K562 (cell line): ENCODE results near the gene INTS1. TPM values are rescaled to one million over a fixed set of nuclear protein-coding genes. Genes with fewer than 3 reads are reported as not detected.

ENCODE experiments used
- ZNF318 ChIP-seq, 2 experiments: fragments of 450-650 bp; IDR thresholded peaks; 2 replicates each; pipeline ENCODE4 v1.6.1; 2016; ENCODE audit warnings: mild to moderate bottlenecking in 2 of 2, borderline replicate concordance in 1 of 2, low read depth in 1 of 2, moderate library complexity in 1 of 2
- ZNF324 ChIP-seq: fragments of 250-450 bp; sonication (Bioruptor Pico); IDR thresholded peaks from 2 replicates; pipeline ENCODE4 v1.4.0; 2020; ENCODE audit warnings: mild to moderate bottlenecking
- polyA plus RNA-seq, 8 experiments: library from polyadenylated mRNA; depleted of rRNA in 4 of 8; stranded (reverse) in 5 of 8; unstranded in 3 of 8; fragments of >200 nt; fragmentation: Nextera tagmentation in 2 of 8; fragmentation: Illumina TruSeq in 1 of 8; extraction: Ambion mirVana in 2 of 8; extraction: Trizol in 1 of 8; gene quantifications; 2 replicates each; pipeline versions ENCODE4 v1.2.1 to v1.2.3, GENCODE V29; 2011 to 2014; ENCODE audit warnings: inconsistent platforms in 1 of 8, missing spikeins in 1 of 8
- total RNA-seq, 7 experiments: library from RNA; depleted of rRNA in 6 of 7; stranded (reverse); fragments of >200 nt in 6 of 7; fragmentation: Illumina TruSeq in 2 of 7; extraction: Trizol in 2 of 7; gene quantifications; 2 replicates each; pipeline versions ENCODE4 v1.2.1 to v1.2.3, GENCODE V29; 2011 to 2021; ENCODE audit warnings: low replicate concordance in 1 of 7
- TF ChIP-seq, protein P1 (sequence below), 3 experiments: IDR thresholded peaks in 2 of 3; conservative IDR thresholded peaks in 1 of 3; 2 replicates each; pipeline ENCODE4 v1.5.1; 2011 to 2012; ENCODE audit warnings: low read length in 3 of 3, mild to moderate bottlenecking in 3 of 3, control low read depth in 2 of 3, improper control_type of control experiment in 1 of 3, inconsistent platforms in 1 of 3, low read depth in 1 of 3, mixed read lengths in 1 of 3, moderate library complexity in 1 of 3; ENCODE audit not compliant: insufficient read depth in 2 of 3

INTS1 gene
- total and polyA plus RNA-seq, 9 of the 15 experiments (the other 6 are each of a cell fraction or from before 2014, with no cell fraction given), result 0.34 to 119 (median 18.5) TPM

DNA sequence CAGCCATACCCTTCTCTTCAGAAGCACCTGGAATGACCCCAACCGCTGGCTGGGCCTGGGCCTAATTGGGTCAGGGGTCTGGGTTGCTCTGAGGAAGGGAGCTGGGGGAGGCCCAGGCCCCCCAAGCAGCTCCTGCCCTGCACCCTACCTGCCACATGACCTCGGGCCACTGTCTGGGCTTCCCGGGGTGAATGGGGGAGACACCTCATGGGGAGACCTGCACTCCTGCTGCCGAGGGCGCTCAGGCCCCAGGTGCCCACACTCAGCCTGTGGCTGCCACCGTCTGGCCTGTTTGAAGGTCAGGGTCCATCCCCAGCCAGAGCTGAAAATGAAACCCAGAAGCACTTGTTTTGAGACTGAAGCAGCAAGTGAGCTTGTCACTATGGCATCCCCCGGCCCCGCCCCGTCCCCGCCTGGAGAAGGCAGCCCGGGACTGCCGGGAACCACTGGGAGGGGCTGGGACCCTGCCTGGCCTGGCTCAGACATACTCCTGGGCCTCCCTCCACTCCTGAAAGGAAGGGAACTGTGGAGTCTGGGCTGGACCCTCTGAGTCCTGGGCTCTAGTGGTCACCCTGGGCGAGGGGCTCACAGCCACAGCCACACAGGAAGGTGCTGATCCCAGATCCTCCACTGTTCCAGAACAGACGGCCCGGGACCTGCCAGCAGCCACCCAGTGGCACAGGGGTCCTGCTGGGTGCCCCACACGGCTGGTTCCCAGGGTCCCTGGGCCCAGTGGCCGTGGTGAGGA lies 37.5 kb downstream of the INTS1 start (continued):
- TF ChIP-seq ZNF318 (IDR thresholded peaks at IDR 0.05; ENCODE audit: borderline replicate concordance in 1 of 2, low read depth in 1 of 2) (no peak), ZNF324 (CRISPR knock-in tag) (no peak)
- TF ChIP-seq, protein P1, sequence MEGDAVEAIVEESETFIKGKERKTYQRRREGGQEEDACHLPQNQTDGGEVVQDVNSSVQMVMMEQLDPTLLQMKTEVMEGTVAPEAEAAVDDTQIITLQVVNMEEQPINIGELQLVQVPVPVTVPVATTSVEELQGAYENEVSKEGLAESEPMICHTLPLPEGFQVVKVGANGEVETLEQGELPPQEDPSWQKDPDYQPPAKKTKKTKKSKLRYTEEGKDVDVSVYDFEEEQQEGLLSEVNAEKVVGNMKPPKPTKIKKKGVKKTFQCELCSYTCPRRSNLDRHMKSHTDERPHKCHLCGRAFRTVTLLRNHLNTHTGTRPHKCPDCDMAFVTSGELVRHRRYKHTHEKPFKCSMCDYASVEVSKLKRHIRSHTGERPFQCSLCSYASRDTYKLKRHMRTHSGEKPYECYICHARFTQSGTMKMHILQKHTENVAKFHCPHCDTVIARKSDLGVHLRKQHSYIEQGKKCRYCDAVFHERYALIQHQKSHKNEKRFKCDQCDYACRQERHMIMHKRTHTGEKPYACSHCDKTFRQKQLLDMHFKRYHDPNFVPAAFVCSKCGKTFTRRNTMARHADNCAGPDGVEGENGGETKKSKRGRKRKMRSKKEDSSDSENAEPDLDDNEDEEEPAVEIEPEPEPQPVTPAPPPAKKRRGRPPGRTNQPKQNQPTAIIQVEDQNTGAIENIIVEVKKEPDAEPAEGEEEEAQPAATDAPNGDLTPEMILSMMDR (IDR thresholded peaks at IDR 0.05 in 2 of 3, conservative IDR thresholded peaks at IDR 0.05 in 1 of 3; ENCODE audit: insufficient read depth in 2 of 3, low read depth in 1 of 3, low read length in 3 of 3), result peak in 2 of 3 experiments; percentile 5 to 28; a peak in 2 of 6 replicates
- TF ChIP-seq, all 486 proteins: peak for 6
